HL-60 (cell line): Measurements from ENCODE around the gene BBOX1.

ENCODE experiments used
- CTCF ChIP-seq: IDR thresholded peaks from one replicate; pipeline ENCODE4 v1.5.1; 2011; ENCODE audit warnings: low read length, control low read depth, inconsistent platforms; ENCODE audit not compliant: insufficient read depth
- GABPA ChIP-seq: IDR thresholded peaks from 2 replicates; pipeline ENCODE4 v1.6.1; 2012; ENCODE audit warnings: low read depth
- POLR2AphosphoS5 ChIP-seq: IDR thresholded peaks from 2 replicates; pipeline ENCODE4 v1.6.1; 2012; ENCODE audit warnings: low read depth
- REST ChIP-seq: IDR thresholded peaks from 2 replicates; pipeline ENCODE4 v1.6.1; 2012; ENCODE audit warnings: low read depth; ENCODE audit not compliant: insufficient replicate concordance
- SPI1 ChIP-seq: IDR thresholded peaks from 2 replicates; pipeline ENCODE4 v1.6.1; 2012; ENCODE audit warnings: low read depth, mild to moderate bottlenecking, borderline replicate concordance

DNA sequence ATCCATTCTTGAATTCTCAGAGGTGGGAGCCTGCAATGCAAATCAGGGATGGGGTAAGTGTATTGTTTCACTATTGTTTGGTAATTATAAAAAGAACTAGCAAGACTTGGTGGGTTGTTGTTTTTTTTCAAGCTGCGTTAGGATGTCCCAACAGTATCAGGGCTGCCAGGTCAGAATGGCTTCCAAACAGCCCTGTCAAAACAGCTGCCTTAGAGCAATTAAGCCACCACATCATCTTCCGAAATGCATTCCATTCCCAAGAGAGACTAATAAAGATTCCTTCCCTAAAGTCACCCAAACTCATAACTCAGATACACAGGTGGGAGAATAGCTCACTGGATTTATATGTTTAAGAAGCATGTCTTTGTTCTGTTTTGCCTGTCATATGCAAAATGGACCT, 23.5 kb downstream of the BBOX1 start:
- no peak for TF ChIP-seq CTCF
- TF ChIP-seq REST: no peak
- no peak for TF ChIP-seq POLR2AphosphoS5
- TF ChIP-seq GABPA: no peak
- TF ChIP-seq SPI1: no peak
